ENCODE data around the gene UEVLD. TPM values are rescaled to one million over a fixed set of nuclear protein-coding genes. Genes with fewer than 3 reads are reported as not detected.

Gene UEVLD
- total RNA-seq, 1 experiment from 2014 or later: 13.7 TPM

- ATAC-seq (no peak), DNase-seq (ENCODE audit: low read depth, low spot score) (no peak)
- no peaks in the 10 kb centered on the region for H3K27me3 ChIP-seq (ENCODE audit: insufficient read depth, low read length)
- ChIA-PET RAD21 (ENCODE audit: low non-redundant PET in 1 of 2, low total read pairs in 2 of 2, uncharacterized antibody in 2 of 2, unreplicated experiment in 2 of 2) (no interaction called here), CTCF (no interaction called here), POLR2A (interaction anchor here (0.6 kb wide), 1 partner anchor 79 kb away, joined by 3 read pairs; no protein-coding TSS in a partner anchor)
- intact Hi-C loops (cut with micrococcal nuclease): no loop called here
- TF ChIP-seq EZH2 (IDR thresholded peaks at IDR 0.05): no peak
- no peak for TF ChIP-seq EZH2phosphoT487 (IDR thresholded peaks at IDR 0.05; ENCODE audit: borderline replicate concordance)
- TF ChIP-seq SP1 (IDR thresholded peaks at IDR 0.05; ENCODE audit: low read depth): no peak
- TF ChIP-seq JUND (IDR thresholded peaks at IDR 0.05): no peak
- no peak for TF ChIP-seq ZFX (IDR thresholded peaks at IDR 0.05)
- no peak for TF ChIP-seq ZNF274 (IDR thresholded peaks at IDR 0.05; ENCODE audit: low read depth, low read length)
- no peak for TF ChIP-seq TCF7L2 (IDR thresholded peaks at IDR 0.05; ENCODE audit: borderline replicate concordance, extremely low read depth, insufficient read depth, insufficient read length)
- no peak for TF ChIP-seq SRF (IDR thresholded peaks at IDR 0.05; ENCODE audit: low read depth)
- no peak for TF ChIP-seq CBX3 (IDR thresholded peaks at IDR 0.05; ENCODE audit: low read depth)
- TF ChIP-seq ATF3 (IDR thresholded peaks at IDR 0.05): no peak
- TF ChIP-seq FOSL1 (IDR thresholded peaks at IDR 0.05; ENCODE audit: low read depth): no peak
- TF ChIP-seq CEBPB (IDR thresholded peaks at IDR 0.05; ENCODE audit: low read depth): no peak
- no peak for TF ChIP-seq EGR1 (IDR thresholded peaks at IDR 0.05; ENCODE audit: low read depth)
- TF ChIP-seq ELF1 (IDR thresholded peaks at IDR 0.05; ENCODE audit: borderline replicate concordance, low read depth): no peak
- no peak for TF ChIP-seq YY1 (IDR thresholded peaks at IDR 0.05; ENCODE audit: extremely low read depth, insufficient replicate concordance, low read depth, low read length)
- no peak for TF ChIP-seq POLR2A (IDR thresholded peaks at IDR 0.05; ENCODE audit: borderline replicate concordance, extremely low read depth, insufficient read depth, insufficient read length)
- TF ChIP-seq POLR2AphosphoS5 (IDR thresholded peaks at IDR 0.05; ENCODE audit: low read depth, low read length): no peak
- no peak for TF ChIP-seq MAX (IDR thresholded peaks at IDR 0.05)
- no peak for TF ChIP-seq SIN3A (IDR thresholded peaks at IDR 0.05; ENCODE audit: low read depth)
- no peaks in the 10 kb centered on the region for H3K4me1 ChIP-seq (ENCODE audit: control insufficient read depth in 1 of 2, insufficient read depth in 2 of 2, low read length in 2 of 2)
- no peaks in the 10 kb centered on the region for H3K9me2 ChIP-seq (ENCODE audit: insufficient read depth)
- no peak overlapping the region for H3K4me2 ChIP-seq (ENCODE audit: low read length)
- no peaks in the 10 kb centered on the region for H3K79me2 ChIP-seq (ENCODE audit: insufficient read depth, low read length)
- peaks cover 3 to 13% of the 10 kb centered on the region in 2 experiments; a peak in 2 of 4 replicates for H3K36me3 ChIP-seq (ENCODE audit: control insufficient read depth in 1 of 2, insufficient read depth in 2 of 2, low read length in 2 of 2)
- no peak overlapping the region for H3K27ac ChIP-seq (ENCODE audit: low read depth, low read length)
- no peak overlapping the region for H2AFZ ChIP-seq (ENCODE audit: low read depth, low read length, poor library complexity, severe bottlenecking)
- H3K9ac ChIP-seq (ENCODE audit: low read length): no peak overlapping the region
- H3K4me3 ChIP-seq (replicated peaks in 1 of 2; ENCODE audit: low read depth in 1 of 2, low read length in 2 of 2): no peak overlapping the region
- no TSS peak for BruUV-seq (replicated peaks)
- no peaks in the 10 kb centered on the region for H3K9me3 ChIP-seq (ENCODE audit: control insufficient read depth in 1 of 2, insufficient read depth in 1 of 2, low read depth in 1 of 2, low read length in 2 of 2)
- H4K20me1 ChIP-seq (ENCODE audit: insufficient read depth): no peaks in the 10 kb centered on the region
These were observed 86.9 kb downstream of the UEVLD start for GRCh38 chr11:18501629-18502028.

Data from HCT116 (cell line).